ENCODE data around the gene DNER. TPM values are rescaled to one million over a fixed set of nuclear protein-coding genes. Genes with fewer than 3 reads are reported as not detected.

Gene DNER
- polyA plus RNA-seq, 3 donors: 0.12 to 0.20 (median 0.16) TPM

DNA sequence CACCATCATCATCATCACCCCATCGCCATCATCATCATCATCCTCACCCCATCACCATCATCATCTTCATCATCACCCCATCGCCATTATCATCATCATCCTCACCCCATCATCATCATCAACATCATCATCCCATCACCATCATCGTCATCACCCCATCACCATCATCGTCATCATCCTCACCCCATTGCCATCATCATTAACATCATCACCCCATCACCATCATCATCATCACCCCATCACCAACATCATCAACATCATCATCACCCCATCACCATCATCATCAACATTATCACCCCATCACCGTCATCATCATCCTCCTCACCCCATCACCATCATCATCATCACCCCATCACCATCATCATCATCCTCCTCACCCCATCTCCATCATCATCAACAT is 151.0 kb downstream of the DNER start:
- Histone ChIP-seq H3K9me3 (replicated peaks in 1 of 2; ENCODE audit: control insufficient read depth in 1 of 2, insufficient read depth in 1 of 2, low read length in 2 of 2) (no peaks in the 10 kb centered on the region), H2AFZ (ENCODE audit: insufficient read depth, low read depth, low read length, poor library complexity, severe bottlenecking) (no peak overlapping the region), H3K36me3 (replicated peaks in 1 of 2; ENCODE audit: control insufficient read depth in 1 of 2, insufficient read depth in 2 of 2, low read length in 2 of 2) (no peaks in the 10 kb centered on the region), H3K79me2 (ENCODE audit: insufficient read depth, low read length) (no peaks in the 10 kb centered on the region), H3K4me1 (ENCODE audit: control insufficient read depth in 1 of 2, insufficient read depth in 2 of 2, low read length in 2 of 2) (no peaks in the 10 kb centered on the region), H3K4me3 (replicated peaks in 1 of 3; ENCODE audit: low read depth in 2 of 3, low read length in 3 of 3) (no peak overlapping the region), H3K27me3 (ENCODE audit: control insufficient read depth in 2 of 2, insufficient read depth in 2 of 2, low read length in 2 of 2) (no peaks in the 10 kb centered on the region), H4K20me1 (ENCODE audit: insufficient read depth, low read length) (no peaks in the 10 kb centered on the region), H3K9ac (ENCODE audit: insufficient read depth, low read length, poor library complexity, severe bottlenecking) (no peak overlapping the region), H3K27ac (ENCODE audit: low read depth in 1 of 2, low read length in 2 of 2) (no peak overlapping the region), H3K4me2 (replicated peaks; ENCODE audit: extremely low read depth, low read length, poor library complexity, severe bottlenecking) (no peak overlapping the region)
- H3K27me3 Mint-ChIP-seq (ENCODE audit: low read depth in 3 of 3): no peaks in the 10 kb centered on the region
- DNase-seq: no peak
- H3K36me3 Mint-ChIP-seq: no peaks in the 10 kb centered on the region
- peaks cover 0 to 3% (median 0%) of the 10 kb centered on the region in 7 donors for H3K9me3 Mint-ChIP-seq
- no peaks in the 10 kb centered on the region for H3K4me1 Mint-ChIP-seq
- no peak overlapping the region for H3K4me3 Mint-ChIP-seq
- intact Hi-C loops (cut with micrococcal nuclease): no loop called here
- no peak overlapping the region for H3K27ac Mint-ChIP-seq
- 81% methylated on average over 5 of the region's 5 CpGs for WGBS (ENCODE audit: insufficient coverage)
- TF ChIP-seq, protein P1, sequence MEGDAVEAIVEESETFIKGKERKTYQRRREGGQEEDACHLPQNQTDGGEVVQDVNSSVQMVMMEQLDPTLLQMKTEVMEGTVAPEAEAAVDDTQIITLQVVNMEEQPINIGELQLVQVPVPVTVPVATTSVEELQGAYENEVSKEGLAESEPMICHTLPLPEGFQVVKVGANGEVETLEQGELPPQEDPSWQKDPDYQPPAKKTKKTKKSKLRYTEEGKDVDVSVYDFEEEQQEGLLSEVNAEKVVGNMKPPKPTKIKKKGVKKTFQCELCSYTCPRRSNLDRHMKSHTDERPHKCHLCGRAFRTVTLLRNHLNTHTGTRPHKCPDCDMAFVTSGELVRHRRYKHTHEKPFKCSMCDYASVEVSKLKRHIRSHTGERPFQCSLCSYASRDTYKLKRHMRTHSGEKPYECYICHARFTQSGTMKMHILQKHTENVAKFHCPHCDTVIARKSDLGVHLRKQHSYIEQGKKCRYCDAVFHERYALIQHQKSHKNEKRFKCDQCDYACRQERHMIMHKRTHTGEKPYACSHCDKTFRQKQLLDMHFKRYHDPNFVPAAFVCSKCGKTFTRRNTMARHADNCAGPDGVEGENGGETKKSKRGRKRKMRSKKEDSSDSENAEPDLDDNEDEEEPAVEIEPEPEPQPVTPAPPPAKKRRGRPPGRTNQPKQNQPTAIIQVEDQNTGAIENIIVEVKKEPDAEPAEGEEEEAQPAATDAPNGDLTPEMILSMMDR (IDR thresholded peaks at IDR 0.05): no peak

- intact Hi-C loops (cut with micrococcal nuclease): no loop called here
- WGBS (ENCODE audit: insufficient coverage): no CpG with 5 or more reads among the region's 1 CpG
Observed at GRCh38 chr2:229562472-229563127, 151.8 kb downstream of the DNER start.

More at GRCh38 chr2:229562472-229563127, 151.8 kb downstream of the DNER start:
- no peaks in the 10 kb centered on the region for H3K79me2 ChIP-seq (ENCODE audit: insufficient read depth, low read length)
- Mint-ChIP-seq H3K4me1 (no peaks in the 10 kb centered on the region), H3K9me3 (peaks cover 0 to 6% (median 2%) of the 10 kb centered on the region in 7 donors), H3K27ac (no peak overlapping the region), H3K36me3 (no peaks in the 10 kb centered on the region), H3K27me3 (ENCODE audit: low read depth in 3 of 3) (no peaks in the 10 kb centered on the region), H3K4me3 (no peak overlapping the region)
- no peaks in the 10 kb centered on the region for H3K27me3 ChIP-seq (ENCODE audit: control insufficient read depth in 2 of 2, insufficient read depth in 2 of 2, low read length in 2 of 2)
- H3K4me2 ChIP-seq (replicated peaks; ENCODE audit: extremely low read depth, low read length, poor library complexity, severe bottlenecking): no peak overlapping the region
- DNase-seq: no peak
- no peaks in the 10 kb centered on the region for H3K36me3 ChIP-seq (replicated peaks in 1 of 2; ENCODE audit: control insufficient read depth in 1 of 2, insufficient read depth in 2 of 2, low read length in 2 of 2)
- no peak overlapping the region for H3K27ac ChIP-seq (ENCODE audit: low read depth in 1 of 2, low read length in 2 of 2)
- no peaks in the 10 kb centered on the region for H3K4me1 ChIP-seq (ENCODE audit: control insufficient read depth in 1 of 2, insufficient read depth in 2 of 2, low read length in 2 of 2)
- no peak overlapping the region for H3K9ac ChIP-seq (ENCODE audit: insufficient read depth, low read length, poor library complexity, severe bottlenecking)
- no peak overlapping the region for H2AFZ ChIP-seq (ENCODE audit: insufficient read depth, low read depth, low read length, poor library complexity, severe bottlenecking)
- no peak overlapping the region for H3K4me3 ChIP-seq (replicated peaks in 1 of 3; ENCODE audit: low read depth in 2 of 3, low read length in 3 of 3)
- TF ChIP-seq, protein P1 (IDR thresholded peaks at IDR 0.05): no peak
- H3K9me3 ChIP-seq (replicated peaks in 1 of 2; ENCODE audit: control insufficient read depth in 1 of 2, insufficient read depth in 1 of 2, low read length in 2 of 2): no peaks in the 10 kb centered on the region
- no peaks in the 10 kb centered on the region for H4K20me1 ChIP-seq (ENCODE audit: insufficient read depth, low read length)
